ENCODE data around the gene CLN5. TPM values are rescaled to one million over a fixed set of nuclear protein-coding genes. Genes with fewer than 3 reads are reported as not detected.
A peak's percentile ranks its signal among the peaks of the same experiment; 100 is the strongest.

CLN5 gene
- total and polyA plus RNA-seq, 2 experiments from 2014 or later: 35.9 to 36.4 TPM

GRCh38 chr13:77019756-77020155 lies 27.9 kb downstream of the CLN5 start:
- H3K79me2 ChIP-seq (ENCODE audit: insufficient read depth): peaks cover 100% of the 10 kb centered on the region
- peaks cover 27% of the 10 kb centered on the region; the same call in 1 of the 2 replicates for H4K20me1 ChIP-seq (ENCODE audit: insufficient read depth)
- TF ChIP-seq EZH2phosphoT487 (IDR thresholded peaks at IDR 0.05; ENCODE audit: insufficient read depth, low read depth) (no peak), EZH2 (IDR thresholded peaks at IDR 0.05; ENCODE audit: insufficient read depth, poor library complexity, severe bottlenecking) (no peak)
- no peaks in the 10 kb centered on the region for H3K9me3 ChIP-seq (ENCODE audit: low read depth)
- H3F3A ChIP-seq (ENCODE audit: insufficient read depth): peaks cover 26% of the 10 kb centered on the region
- no peak for DNase-seq
- H2AFZ ChIP-seq: no peak overlapping the region
- H3K36me3 ChIP-seq (ENCODE audit: low read depth): peaks cover 53% of the 10 kb centered on the region
- H3K4me1 ChIP-seq (ENCODE audit: insufficient read depth): peaks cover 56% of the 10 kb centered on the region
- in situ Hi-C loops (cut with MboI): no loop called here
- no peak overlapping the region for H3K9ac ChIP-seq
- no peaks in the 10 kb centered on the region for H3K27me3 ChIP-seq (replicated peaks; ENCODE audit: insufficient read depth)
- H3K4me2 ChIP-seq (ENCODE audit: unreplicated experiment): no peak overlapping the region
- no peak overlapping the region for H3K4me3 ChIP-seq
- no peaks in the 10 kb centered on the region for H3K9me2 ChIP-seq (ENCODE audit: insufficient read depth)
- H3K27ac ChIP-seq: no peak overlapping the region

- peak overlapping the region; percentile 42 for H3K27ac ChIP-seq
- H3K9me3 ChIP-seq (ENCODE audit: low read depth): no peaks in the 10 kb centered on the region
- peak overlapping the region; percentile 100 for H3K4me2 ChIP-seq (ENCODE audit: unreplicated experiment)
- in situ Hi-C loops (cut with MboI): no loop called here
- H3K4me1 ChIP-seq (ENCODE audit: insufficient read depth): peaks cover 59% of the 10 kb centered on the region
- peak overlapping the region; percentile 3; the same call in 1 of the 2 replicates for H3K9ac ChIP-seq
- WGBS, 2 experiments (ENCODE audit: low coverage in 1 of 2, low lambda C conversion rate in 2 of 2, missing lambda C conversion rate in 2 of 2): 20 to 25% methylated on average over 3 of the region's 3 CpGs
- H3K4me3 ChIP-seq: peak overlapping the region; percentile 49
- peaks cover 28% of the 10 kb centered on the region for H3K36me3 ChIP-seq (ENCODE audit: low read depth)
- H3K27me3 ChIP-seq (replicated peaks; ENCODE audit: insufficient read depth): no peaks in the 10 kb centered on the region
- no peak overlapping the region for H2AFZ ChIP-seq
- H3K79me2 ChIP-seq (ENCODE audit: insufficient read depth): peaks cover 93% of the 10 kb centered on the region
- peaks cover 27% of the 10 kb centered on the region for H3F3A ChIP-seq (ENCODE audit: insufficient read depth)
- no peaks in the 10 kb centered on the region for H3K9me2 ChIP-seq (ENCODE audit: insufficient read depth)
- DNase-seq: peak; percentile 63
- TF ChIP-seq EZH2phosphoT487 (IDR thresholded peaks at IDR 0.05; ENCODE audit: insufficient read depth, low read depth) (no peak), EZH2 (IDR thresholded peaks at IDR 0.05; ENCODE audit: insufficient read depth, poor library complexity, severe bottlenecking) (no peak)
- peaks cover 27% of the 10 kb centered on the region; the same call in 1 of the 2 replicates for H4K20me1 ChIP-seq (ENCODE audit: insufficient read depth)
Observed at GRCh38 chr13:77022341-77022740, 30.5 kb downstream of the CLN5 start.

GRCh38 chr13:77026255-77026860 lies 34.5 kb downstream of the CLN5 start:
- no peaks in the 10 kb centered on the region for H3K27me3 ChIP-seq (replicated peaks; ENCODE audit: insufficient read depth)
- peaks cover 27% of the 10 kb centered on the region; the same call in 1 of the 2 replicates for H4K20me1 ChIP-seq (ENCODE audit: insufficient read depth)
- H2AFZ ChIP-seq: peak overlapping the region; percentile 89
- H3F3A ChIP-seq (ENCODE audit: insufficient read depth): peaks cover 36% of the 10 kb centered on the region
- H3K9me2 ChIP-seq (ENCODE audit: insufficient read depth): no peaks in the 10 kb centered on the region
- H3K4me1 ChIP-seq (ENCODE audit: insufficient read depth): peaks cover 46% of the 10 kb centered on the region
- H3K36me3 ChIP-seq (ENCODE audit: low read depth): peaks cover 5% of the 10 kb centered on the region; the same call in 1 of the 2 replicates
- H3K4me3 ChIP-seq: peak overlapping the region; percentile 93
- H3K9ac ChIP-seq: peak overlapping the region; percentile 99
- H3K79me2 ChIP-seq (ENCODE audit: insufficient read depth): peaks cover 60% of the 10 kb centered on the region
- H3K4me2 ChIP-seq (ENCODE audit: unreplicated experiment): peak overlapping the region; percentile 100
- peak; percentile 86 for DNase-seq
- WGBS, 2 experiments (ENCODE audit: low coverage in 1 of 2, low lambda C conversion rate in 2 of 2, missing lambda C conversion rate in 2 of 2): 0 to 1% methylated on average over 33 to 39 of the region's 62 CpGs
- H3K9me3 ChIP-seq (ENCODE audit: low read depth): no peaks in the 10 kb centered on the region
- peak overlapping the region; percentile 95 for H3K27ac ChIP-seq
- in situ Hi-C loops (cut with MboI): no loop called here
- TF ChIP-seq EZH2 (IDR thresholded peaks at IDR 0.05; ENCODE audit: insufficient read depth, poor library complexity, severe bottlenecking) (no peak), EZH2phosphoT487 (IDR thresholded peaks at IDR 0.05; ENCODE audit: insufficient read depth, low read depth) (no peak)

GRCh38 chr13:77026861-77027621 lies 35.2 kb downstream of the CLN5 start, which contains the start of gene FBXL3:
Gene FBXL3, minus strand, starts transcription at chr13:77027159. Its CDS starts 5,299 bp downstream, at chr13:77021860.
- peak within 1 kb of the TSS; percentile 93 for H3K4me3 ChIP-seq
- H3K4me2 ChIP-seq (ENCODE audit: unreplicated experiment): peak within 1 kb of the TSS; percentile 100
- TF ChIP-seq EZH2phosphoT487 (IDR thresholded peaks at IDR 0.05; ENCODE audit: insufficient read depth, low read depth): no peak
- TF ChIP-seq EZH2 (IDR thresholded peaks at IDR 0.05; ENCODE audit: insufficient read depth, poor library complexity, severe bottlenecking): no peak
- peak within 1 kb of the TSS; percentile 99 for H3K9ac ChIP-seq
- peak; percentile 94 for DNase-seq
- no peaks in the 10 kb centered on the region for H3K27me3 ChIP-seq (replicated peaks; ENCODE audit: insufficient read depth)
- peak within 1 kb of the TSS; percentile 92 for H2AFZ ChIP-seq
- no peaks in the 10 kb centered on the region for H3K9me2 ChIP-seq (ENCODE audit: insufficient read depth)
- peaks cover 39% of the 10 kb centered on the region for H3K4me1 ChIP-seq (ENCODE audit: insufficient read depth)
- peaks cover 54% of the 10 kb centered on the region for H3K79me2 ChIP-seq (ENCODE audit: insufficient read depth)
- peak within 1 kb of the TSS; percentile 95 for H3K27ac ChIP-seq
- 1% methylated on average over 49 to 60 of the region's 74 CpGs for WGBS, 2 experiments (ENCODE audit: low coverage in 1 of 2, low lambda C conversion rate in 2 of 2, missing lambda C conversion rate in 2 of 2)
- no peaks in the 10 kb centered on the region for H3K9me3 ChIP-seq (ENCODE audit: low read depth)
- peaks cover 29% of the 10 kb centered on the region for H3F3A ChIP-seq (ENCODE audit: insufficient read depth)
- H3K36me3 ChIP-seq (ENCODE audit: low read depth): no peaks in the 10 kb centered on the region
- in situ Hi-C loops (cut with MboI): no loop called here
- peaks cover 20% of the 10 kb centered on the region; the same call in 1 of the 2 replicates for H4K20me1 ChIP-seq (ENCODE audit: insufficient read depth)

Data from GM23248 (cell line).